Mesothelial cell of epicardium (in vitro differentiated cells): ENCODE results near the gene PPP6R3. TPM values are rescaled to one million over a fixed set of nuclear protein-coding genes. Genes with fewer than 3 reads are reported as not detected.

Experiments
- DNase-seq, 2 experiments: peaks; one replicate each; pipeline ENCODE4 v3.0.0; 2021; ENCODE audit warnings: low spot score in 2 of 2; ENCODE audit not compliant: unreplicated experiment in 2 of 2
- H3K27ac Mint-ChIP-seq: 2 replicates; pipeline ENCODE4 v1.8.0; 2021; ENCODE audit warnings: mixed read lengths
- H3K27me3 Mint-ChIP-seq: 2 replicates; pipeline ENCODE4 v1.8.0; 2021; ENCODE audit warnings: low read depth, mixed read lengths
- H3K36me3 Mint-ChIP-seq: 2 replicates; pipeline ENCODE4 v1.8.0; 2021; ENCODE audit warnings: mixed read lengths
- H3K4me1 Mint-ChIP-seq: 2 replicates; pipeline ENCODE4 v1.8.0; 2021; ENCODE audit warnings: mixed read lengths
- H3K4me3 Mint-ChIP-seq: 2 replicates; pipeline ENCODE4 v1.8.0; 2021; ENCODE audit warnings: mild to moderate bottlenecking, moderate library complexity, mixed read lengths
- H3K9me3 Mint-ChIP-seq: 2 replicates; pipeline ENCODE4 v1.8.0; 2021; ENCODE audit warnings: mixed read lengths
- total RNA-seq: library from RNA; stranded (reverse); gene quantifications from 3 replicates; pipeline ENCODE4 v1.2.1, GENCODE V29; 2021
- TF ChIP-seq, protein P1 (sequence below): fragments of 200-600 bp; sonication (generic); IDR thresholded peaks from one replicate; pipeline ENCODE4 v1.5.0; 2021; ENCODE audit warnings: antibody characterized with exemption; ENCODE audit not compliant: unreplicated experiment

Gene PPP6R3
- total RNA-seq, 1 donor from 2014 or later = 137 TPM

DNA sequence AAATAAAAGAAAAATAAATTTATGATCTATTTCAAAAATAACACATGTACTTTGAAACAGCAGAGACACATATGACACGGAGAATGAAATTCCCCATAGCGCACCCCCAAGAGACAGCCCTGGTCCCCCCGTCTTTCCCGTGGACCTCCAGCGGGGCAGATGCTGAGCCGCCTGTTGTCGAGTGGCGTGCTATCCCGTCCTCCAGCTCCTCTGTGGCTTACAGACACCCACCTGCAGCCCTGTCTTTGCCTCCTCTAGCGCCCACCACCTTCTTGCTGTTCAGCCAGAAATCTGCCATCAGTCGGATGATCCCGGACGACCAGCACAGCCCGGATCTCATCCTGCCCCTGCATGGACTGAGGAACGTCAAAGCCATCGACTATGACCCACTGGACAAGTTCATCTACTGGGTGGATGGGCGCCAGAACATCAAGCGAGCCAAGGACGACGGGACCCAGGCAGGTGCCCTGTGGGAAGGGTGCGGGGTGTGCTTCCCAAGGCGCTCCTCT is 44.4 kb upstream of the PPP6R3 start:
- H3K27me3 Mint-ChIP-seq = no peaks in the 10 kb centered on the region
- H3K9me3 Mint-ChIP-seq = no peaks in the 10 kb centered on the region
- H3K4me3 Mint-ChIP-seq = no peak overlapping the region
- DNase-seq = no peak
- H3K36me3 Mint-ChIP-seq = peaks cover 45% of the 10 kb centered on the region
- TF ChIP-seq, protein P1, sequence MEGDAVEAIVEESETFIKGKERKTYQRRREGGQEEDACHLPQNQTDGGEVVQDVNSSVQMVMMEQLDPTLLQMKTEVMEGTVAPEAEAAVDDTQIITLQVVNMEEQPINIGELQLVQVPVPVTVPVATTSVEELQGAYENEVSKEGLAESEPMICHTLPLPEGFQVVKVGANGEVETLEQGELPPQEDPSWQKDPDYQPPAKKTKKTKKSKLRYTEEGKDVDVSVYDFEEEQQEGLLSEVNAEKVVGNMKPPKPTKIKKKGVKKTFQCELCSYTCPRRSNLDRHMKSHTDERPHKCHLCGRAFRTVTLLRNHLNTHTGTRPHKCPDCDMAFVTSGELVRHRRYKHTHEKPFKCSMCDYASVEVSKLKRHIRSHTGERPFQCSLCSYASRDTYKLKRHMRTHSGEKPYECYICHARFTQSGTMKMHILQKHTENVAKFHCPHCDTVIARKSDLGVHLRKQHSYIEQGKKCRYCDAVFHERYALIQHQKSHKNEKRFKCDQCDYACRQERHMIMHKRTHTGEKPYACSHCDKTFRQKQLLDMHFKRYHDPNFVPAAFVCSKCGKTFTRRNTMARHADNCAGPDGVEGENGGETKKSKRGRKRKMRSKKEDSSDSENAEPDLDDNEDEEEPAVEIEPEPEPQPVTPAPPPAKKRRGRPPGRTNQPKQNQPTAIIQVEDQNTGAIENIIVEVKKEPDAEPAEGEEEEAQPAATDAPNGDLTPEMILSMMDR = no peak
- H3K4me1 Mint-ChIP-seq = no peaks in the 10 kb centered on the region
- H3K27ac Mint-ChIP-seq = no peak overlapping the region

DNA sequence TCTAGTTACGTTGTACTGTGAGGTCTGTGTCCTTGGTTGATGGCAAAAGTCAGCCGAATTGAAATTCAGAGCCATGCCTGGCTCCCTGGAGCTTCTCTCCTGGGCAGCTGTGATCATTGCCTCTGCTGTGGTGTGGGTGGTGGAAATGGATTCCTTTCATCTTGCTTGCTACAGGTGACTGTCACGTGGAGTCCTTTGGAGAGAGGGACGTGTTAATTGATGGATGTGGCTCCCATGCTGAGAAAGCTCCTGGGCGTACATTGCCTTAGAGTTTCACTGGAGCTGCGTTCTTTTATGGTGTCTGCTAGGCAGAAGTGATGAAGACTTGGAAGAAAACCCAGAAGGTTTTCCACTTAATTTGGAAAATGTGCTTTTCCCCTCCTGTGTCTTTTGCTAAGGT is 41.9 kb upstream of the PPP6R3 start:
- Mint-ChIP-seq H3K27ac (no peak overlapping the region), H3K4me1 (no peaks in the 10 kb centered on the region)

DNA sequence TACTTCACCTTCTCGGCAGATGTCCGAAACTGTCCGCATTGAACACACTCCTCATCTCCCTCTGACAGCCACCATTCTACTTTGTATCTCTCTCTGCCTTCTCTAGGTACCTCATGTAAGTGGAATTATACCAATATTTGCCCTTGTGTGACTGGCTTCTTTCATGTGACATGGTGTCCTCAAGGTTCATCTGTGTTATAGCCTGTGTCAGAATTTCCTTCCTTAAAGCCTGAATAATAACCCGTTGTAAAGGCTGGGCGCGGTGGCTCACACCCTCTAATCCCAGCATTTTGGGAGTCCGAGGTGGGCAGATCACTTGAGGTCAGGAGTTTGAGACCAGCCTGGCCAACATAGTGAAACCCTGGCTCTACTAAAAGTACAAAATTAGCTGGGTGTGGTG is 40.4 kb upstream of the PPP6R3 start:
- H3K27ac Mint-ChIP-seq = no peak overlapping the region
- no peak overlapping the region for H3K4me3 Mint-ChIP-seq
- TF ChIP-seq, protein P1 = no peak
- no peaks in the 10 kb centered on the region for H3K9me3 Mint-ChIP-seq
- no peaks in the 10 kb centered on the region for H3K4me1 Mint-ChIP-seq
- DNase-seq = no peak
- H3K36me3 Mint-ChIP-seq = peaks cover 40% of the 10 kb centered on the region
- no peaks in the 10 kb centered on the region for H3K27me3 Mint-ChIP-seq

More for the DNA sequence above, 41.9 kb upstream of the PPP6R3 start:
- H3K36me3 Mint-ChIP-seq = peaks cover 43% of the 10 kb centered on the region
- no peak for DNase-seq
- H3K4me3 Mint-ChIP-seq = no peak overlapping the region
- TF ChIP-seq, protein P1 = no peak
- H3K9me3 Mint-ChIP-seq = no peaks in the 10 kb centered on the region
- no peaks in the 10 kb centered on the region for H3K27me3 Mint-ChIP-seq

DNA sequence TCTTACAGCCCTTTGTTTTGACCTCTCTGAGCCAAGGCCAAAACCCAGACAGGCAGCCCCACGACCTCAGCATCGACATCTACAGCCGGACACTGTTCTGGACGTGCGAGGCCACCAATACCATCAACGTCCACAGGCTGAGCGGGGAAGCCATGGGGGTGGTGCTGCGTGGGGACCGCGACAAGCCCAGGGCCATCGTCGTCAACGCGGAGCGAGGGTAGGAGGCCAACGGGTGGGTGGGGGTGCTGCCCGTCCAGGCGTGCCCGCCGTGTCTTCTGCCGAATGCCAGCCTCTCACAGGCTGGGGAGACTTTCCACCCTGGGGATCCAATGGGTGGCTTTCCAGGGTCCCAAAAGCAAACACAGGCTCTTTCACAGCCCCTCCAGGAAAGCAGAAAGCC is 37.1 kb upstream of the PPP6R3 start:
- Mint-ChIP-seq H3K36me3 (peaks cover 50% of the 10 kb centered on the region), H3K4me1 (no peaks in the 10 kb centered on the region)

GRCh38 chr11:68424101-68424632 is 36.4 kb upstream of the PPP6R3 start:
- Mint-ChIP-seq H3K4me1 (no peaks in the 10 kb centered on the region), H3K4me3 (no peak overlapping the region), H3K27me3 (no peaks in the 10 kb centered on the region), H3K36me3 (peaks cover 51% of the 10 kb centered on the region), H3K9me3 (peaks cover 6% of the 10 kb centered on the region), H3K27ac (no peak overlapping the region)
- TF ChIP-seq, protein P1 = no peak
- no peak for DNase-seq

More for the DNA sequence above, 37.1 kb upstream of the PPP6R3 start:
- TF ChIP-seq, protein P1 = no peak
- H3K9me3 Mint-ChIP-seq = peaks cover 4% of the 10 kb centered on the region
- no peak overlapping the region for H3K27ac Mint-ChIP-seq
- H3K27me3 Mint-ChIP-seq = no peaks in the 10 kb centered on the region
- H3K4me3 Mint-ChIP-seq = no peak overlapping the region
- no peak for DNase-seq
